MCF 10A (cell line): ENCODE measurements around the gene TNRC18. TPM values are rescaled to one million over a fixed set of nuclear protein-coding genes. Genes with fewer than 3 reads are reported as not detected.

Source experiments
- BruUV-seq: library from RNA; stranded (reverse); fragments of 400-500 nt; replicated peaks from 2 replicates; lab custom pipeline; 2021; lab: Mats Ljungman, UMichigan
- CTCF ChIA-PET: fragments of 300-600 bp; sonication (Branson Sonifier 250); formaldehyde crosslinking; extraction: SDS; loops from one replicate; lab custom pipeline; 2021; ENCODE audit warnings: antibody characterized with exemption, inconsistent platforms; lab: Yijun Ruan, JAX
- POLR2A ChIA-PET: fragments of 300-600, 350-650 bp; sonication (Branson Sonifier 250); formaldehyde crosslinking; extraction: SDS; loops from one replicate; lab custom pipeline; 2020; ENCODE audit warnings: antibody characterized with exemption, inconsistent platforms; lab: Yijun Ruan, JAX
- DNase-seq: peaks from one replicate; pipeline ENCODE4 v3.0.0-alpha.2; 2018; ENCODE audit not compliant: unreplicated experiment
- H3K27ac Mint-ChIP-seq: one replicate; pipeline ENCODE4 v1.8.0; 2022; ENCODE audit warnings: mild to moderate bottlenecking, low read depth, mixed read lengths; ENCODE audit not compliant: unreplicated experiment
- H3K27me3 Mint-ChIP-seq: one replicate; pipeline ENCODE4 v1.8.0; 2022; ENCODE audit warnings: mixed read lengths; ENCODE audit not compliant: insufficient read depth, unreplicated experiment
- H3K36me3 Mint-ChIP-seq: one replicate; pipeline ENCODE4 v1.8.0; 2022; ENCODE audit warnings: mild to moderate bottlenecking, moderate library complexity, mixed read lengths; ENCODE audit not compliant: insufficient read depth, unreplicated experiment
- H3K4me1 Mint-ChIP-seq: one replicate; pipeline ENCODE4 v1.8.0; 2022; ENCODE audit warnings: mixed read lengths; ENCODE audit not compliant: insufficient read depth, unreplicated experiment
- H3K4me3 Mint-ChIP-seq: one replicate; pipeline ENCODE4 v1.8.0; 2022; ENCODE audit warnings: mild to moderate bottlenecking, moderate library complexity, mixed read lengths; ENCODE audit not compliant: unreplicated experiment
- H3K9me3 Mint-ChIP-seq: one replicate; pipeline ENCODE4 v1.8.0; 2022; ENCODE audit warnings: mixed read lengths; ENCODE audit not compliant: unreplicated experiment
- CTCF ChIP-seq: fragments of 200-600 bp; IDR thresholded peaks from one replicate; pipeline ENCODE4 v1.8.0; 2022; ENCODE audit warnings: antibody characterized with exemption, mild to moderate bottlenecking; ENCODE audit not compliant: unreplicated experiment
- intact Hi-C: fragments of 100-400 bp; cut with micrococcal nuclease; formaldehyde crosslinking; loops from 2 replicates; pipeline ENCODE4 v1.14.1; 2022
- total RNA-seq: library from RNA; stranded (reverse); gene quantifications from 2 replicates; pipeline ENCODE4 v1.2.3, GENCODE V29; 2022

The TNRC18 gene
- total RNA-seq, 1 experiment from 2014 or later: 132 TPM

GRCh38 chr7:5428478-5429252, 5.0 kb upstream of the TNRC18 start:
- ChIA-PET CTCF (no interaction called here), POLR2A (interaction anchor here (0.6 to 1.4 kb wide), 3 partner anchors 44 to 275 kb away, joined by 3 to 6 read pairs (median 4); no protein-coding TSS in a partner anchor)
- TF ChIP-seq CTCF: peak; percentile 12
- H3K27me3 Mint-ChIP-seq: no peaks in the 10 kb centered on the region
- H3K4me3 Mint-ChIP-seq: peak overlapping the region; percentile 98
- H3K27ac Mint-ChIP-seq: peak overlapping the region; percentile 94
- intact Hi-C loops: no loop called here
- DNase-seq: peak; percentile 85
- no peaks in the 10 kb centered on the region for H3K9me3 Mint-ChIP-seq
- TSS peak; percentile 51 for BruUV-seq
- peaks cover 21% of the 10 kb centered on the region for H3K4me1 Mint-ChIP-seq
- peaks cover 35% of the 10 kb centered on the region for H3K36me3 Mint-ChIP-seq

GRCh38 chr7:5426226-5426475, 2.5 kb upstream of the TNRC18 start:
- BruUV-seq: no TSS peak
- no peaks in the 10 kb centered on the region for H3K27me3 Mint-ChIP-seq

GRCh38 chr7:5425507-5426225, 2.0 kb upstream of the TNRC18 start:
- intact Hi-C loops: no loop called here
- peaks cover 14% of the 10 kb centered on the region for H3K4me1 Mint-ChIP-seq
- no TSS peak for BruUV-seq
- CTCF ChIA-PET: interaction anchor here (0.6 to 0.8 kb wide), 3 partner anchors 9 to 60 kb away, joined by 3 to 6 read pairs (median 4); no protein-coding TSS in a partner anchor
- no peaks in the 10 kb centered on the region for H3K27me3 Mint-ChIP-seq
- POLR2A ChIA-PET: interaction anchor here (0.5 to 3.1 kb wide), 22 partner anchors 8 to 680 kb away, joined by 3 to 14 read pairs (median 4); no protein-coding TSS in a partner anchor
- peaks cover 18% of the 10 kb centered on the region for H3K36me3 Mint-ChIP-seq
- H3K27ac Mint-ChIP-seq: peak overlapping the region; percentile 94
- peak; percentile 88 for DNase-seq
- no peaks in the 10 kb centered on the region for H3K9me3 Mint-ChIP-seq
- TF ChIP-seq CTCF: no peak
- peak overlapping the region; percentile 98 for H3K4me3 Mint-ChIP-seq

More at GRCh38 chr7:5426226-5426475, 2.5 kb upstream of the TNRC18 start:
- intact Hi-C loops: no loop called here
- TF ChIP-seq CTCF: no peak
- Mint-ChIP-seq H3K4me1 (peaks cover 15% of the 10 kb centered on the region), H3K9me3 (no peaks in the 10 kb centered on the region), H3K36me3 (peaks cover 20% of the 10 kb centered on the region), H3K4me3 (peak overlapping the region; percentile 98), H3K27ac (peak overlapping the region; percentile 94)
- ChIA-PET POLR2A (interaction anchor here (0.8 to 3.1 kb wide), 10 partner anchors 9 to 232 kb away, joined by 3 to 14 read pairs (median 4); no protein-coding TSS in a partner anchor), CTCF (no interaction called here)
- DNase-seq: peak; percentile 57
